ENCODE measurements around the gene METRNL. TPM values are rescaled to one million over a fixed set of nuclear protein-coding genes. Genes with fewer than 3 reads are reported as not detected.

METRNL gene
- total RNA-seq, 1 donor from 2014 or later = 22.3 TPM

DNA sequence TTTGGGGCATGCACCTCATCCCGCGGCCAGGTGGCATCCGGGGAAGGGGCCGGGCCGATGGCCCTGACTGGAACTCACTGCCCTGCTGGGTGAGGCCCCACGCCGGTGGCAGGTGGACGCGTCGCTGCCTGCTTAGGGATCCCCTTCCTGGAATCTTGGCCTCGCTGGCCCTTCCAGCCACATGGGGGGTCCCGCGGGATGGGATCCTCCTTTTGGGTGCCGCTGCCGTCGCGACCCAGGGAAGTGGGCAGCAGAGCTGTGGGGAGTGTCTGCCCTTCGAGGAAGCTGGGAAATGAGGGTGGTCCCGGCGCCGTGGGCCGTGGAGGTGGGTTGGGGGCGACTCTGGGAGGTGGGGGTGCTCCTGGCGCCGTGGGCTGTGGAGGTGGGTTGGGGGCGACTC is 12.8 kb downstream of the METRNL start:
- no peak for DNase-seq

DNA sequence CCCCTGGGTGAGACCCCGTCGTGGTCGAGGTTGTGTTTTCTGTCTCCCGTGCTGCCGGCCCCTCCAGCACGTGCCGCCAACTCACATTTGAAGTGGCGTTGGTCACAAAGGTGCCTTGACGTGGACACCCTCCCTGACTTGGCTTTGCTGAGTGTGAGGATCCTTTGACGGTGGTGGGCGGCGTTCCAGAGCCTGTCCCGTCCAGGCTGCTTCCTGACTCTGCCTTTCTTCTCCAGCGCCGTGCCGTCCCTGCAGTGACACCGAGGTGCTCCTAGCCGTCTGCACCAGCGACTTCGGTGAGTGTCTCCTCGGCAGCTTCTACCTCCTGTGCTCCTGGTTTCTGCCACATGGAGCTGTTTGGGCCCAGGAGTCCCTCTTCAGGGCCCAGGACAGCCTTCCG is 13.5 kb downstream of the METRNL start:
- DNase-seq = no peak

DNA sequence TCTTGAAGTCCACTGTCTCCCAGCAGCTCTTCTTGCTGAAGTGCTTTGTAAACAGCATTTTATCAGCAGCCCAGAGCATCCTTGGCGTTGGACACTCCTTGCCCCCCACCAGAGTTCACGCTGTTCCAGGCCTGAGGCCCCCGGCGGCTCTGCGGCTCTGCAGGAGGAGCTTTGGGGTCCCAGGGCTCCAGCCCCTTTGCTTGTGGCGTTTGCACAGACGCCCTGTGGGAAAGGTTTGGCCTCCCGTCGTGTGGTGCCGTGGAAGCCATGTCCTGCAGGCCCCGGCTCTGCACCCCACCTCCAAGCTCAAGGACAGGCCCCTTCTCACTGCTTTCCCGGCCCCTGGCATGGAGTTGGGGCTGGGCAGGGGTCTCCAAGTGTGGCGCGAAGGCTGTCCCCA is 14.1 kb downstream of the METRNL start:
- DNase-seq = no peak

DNA sequence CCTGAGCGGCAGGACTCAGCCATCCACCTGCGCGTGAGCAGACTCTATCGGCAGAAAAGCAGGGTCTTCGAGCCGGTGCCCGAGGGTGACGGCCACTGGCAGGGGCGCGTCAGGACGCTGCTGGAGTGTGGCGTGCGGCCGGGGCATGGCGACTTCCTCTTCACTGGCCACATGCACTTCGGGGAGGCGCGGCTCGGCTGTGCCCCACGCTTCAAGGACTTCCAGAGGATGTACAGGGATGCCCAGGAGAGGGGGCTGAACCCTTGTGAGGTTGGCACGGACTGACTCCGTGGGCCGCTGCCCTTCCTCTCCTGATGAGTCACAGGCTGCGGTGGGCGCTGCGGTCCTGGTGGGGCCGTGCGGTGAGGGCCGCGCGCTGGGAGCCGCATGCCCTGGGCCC is 14.9 kb downstream of the METRNL start:
- no peak for DNase-seq

DNA sequence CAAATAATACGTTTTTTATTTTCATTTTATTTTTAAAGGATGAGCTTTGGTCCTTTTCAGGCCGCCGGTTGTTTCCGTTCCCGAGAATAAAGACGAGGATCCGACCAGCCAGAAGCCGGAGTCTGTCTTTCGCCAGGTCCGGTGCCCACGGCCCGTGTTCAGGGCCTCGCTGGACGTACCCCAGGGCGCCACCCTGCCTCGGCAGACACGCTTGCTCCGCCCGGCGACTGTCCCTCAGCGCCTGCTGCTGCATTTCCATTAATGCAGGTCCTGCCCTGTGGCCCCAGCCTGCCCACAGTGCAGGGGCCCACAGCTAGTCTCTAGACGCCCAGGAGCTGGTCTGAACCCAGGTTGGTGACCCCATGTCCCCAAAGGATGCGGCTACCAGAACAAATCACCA is 15.6 kb downstream of the METRNL start:
- no peak for DNase-seq

DNA sequence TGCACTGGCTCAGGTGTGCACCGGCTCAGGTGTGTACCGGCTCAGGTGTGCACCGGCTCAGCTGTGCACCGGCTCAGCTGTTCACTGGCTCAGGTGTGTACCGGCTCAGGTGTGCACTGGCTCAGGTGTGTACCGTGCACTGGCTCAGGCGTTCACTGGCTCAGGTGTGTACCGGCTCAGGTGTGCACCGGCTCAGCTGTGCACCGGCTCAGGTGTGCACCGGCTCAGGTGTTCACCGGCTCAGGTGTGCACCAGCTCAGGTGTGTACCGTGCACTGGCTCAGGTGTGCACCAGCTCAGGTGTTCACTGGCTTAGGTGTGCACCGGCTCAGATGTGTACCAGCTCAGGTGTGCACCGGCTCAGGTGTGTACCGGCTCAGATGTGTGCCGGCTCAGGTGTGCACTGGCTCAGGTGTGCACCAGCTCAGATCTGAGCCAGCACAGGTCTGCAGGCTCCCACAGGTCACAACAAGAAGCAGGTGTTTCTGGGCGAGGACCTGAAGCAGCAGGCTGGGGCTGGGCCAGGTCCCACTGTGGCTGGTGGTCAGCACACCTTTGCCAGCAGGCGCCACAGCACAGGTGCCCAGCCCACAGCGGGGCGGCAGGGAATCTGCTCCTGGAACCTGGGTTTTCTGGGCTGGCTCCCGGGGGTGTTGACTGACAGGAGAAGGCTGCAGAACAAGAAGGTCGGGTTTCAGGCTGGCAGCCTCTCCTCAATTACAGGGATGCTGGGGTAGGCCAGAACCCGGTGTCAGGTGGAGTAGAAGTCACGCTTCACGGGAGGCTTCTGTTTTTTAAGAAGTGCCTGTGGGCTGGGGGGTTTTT is 17.2 kb downstream of the METRNL start:
- DNase-seq = no peak

DNA sequence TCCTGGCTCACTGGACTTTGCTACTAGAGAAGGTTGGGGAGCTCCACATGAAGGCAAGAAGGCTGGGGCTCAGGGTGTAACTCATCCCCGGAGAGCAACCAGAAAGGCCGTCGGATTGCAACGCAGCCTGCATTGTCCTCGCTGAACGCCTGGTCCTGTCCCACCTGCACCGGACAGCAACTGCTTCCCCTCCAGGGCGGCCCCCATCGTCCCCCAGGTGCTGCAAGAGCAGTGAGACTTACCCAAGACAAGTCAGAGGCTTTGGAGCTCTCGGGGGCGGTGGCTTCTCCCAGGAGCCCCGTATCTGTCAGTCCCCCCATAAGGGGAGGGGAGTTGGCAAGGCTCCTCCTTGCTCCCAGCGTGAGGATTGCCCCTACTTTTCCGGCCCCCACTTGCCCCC is 18.4 kb downstream of the METRNL start:
- no peak for DNase-seq

DNA sequence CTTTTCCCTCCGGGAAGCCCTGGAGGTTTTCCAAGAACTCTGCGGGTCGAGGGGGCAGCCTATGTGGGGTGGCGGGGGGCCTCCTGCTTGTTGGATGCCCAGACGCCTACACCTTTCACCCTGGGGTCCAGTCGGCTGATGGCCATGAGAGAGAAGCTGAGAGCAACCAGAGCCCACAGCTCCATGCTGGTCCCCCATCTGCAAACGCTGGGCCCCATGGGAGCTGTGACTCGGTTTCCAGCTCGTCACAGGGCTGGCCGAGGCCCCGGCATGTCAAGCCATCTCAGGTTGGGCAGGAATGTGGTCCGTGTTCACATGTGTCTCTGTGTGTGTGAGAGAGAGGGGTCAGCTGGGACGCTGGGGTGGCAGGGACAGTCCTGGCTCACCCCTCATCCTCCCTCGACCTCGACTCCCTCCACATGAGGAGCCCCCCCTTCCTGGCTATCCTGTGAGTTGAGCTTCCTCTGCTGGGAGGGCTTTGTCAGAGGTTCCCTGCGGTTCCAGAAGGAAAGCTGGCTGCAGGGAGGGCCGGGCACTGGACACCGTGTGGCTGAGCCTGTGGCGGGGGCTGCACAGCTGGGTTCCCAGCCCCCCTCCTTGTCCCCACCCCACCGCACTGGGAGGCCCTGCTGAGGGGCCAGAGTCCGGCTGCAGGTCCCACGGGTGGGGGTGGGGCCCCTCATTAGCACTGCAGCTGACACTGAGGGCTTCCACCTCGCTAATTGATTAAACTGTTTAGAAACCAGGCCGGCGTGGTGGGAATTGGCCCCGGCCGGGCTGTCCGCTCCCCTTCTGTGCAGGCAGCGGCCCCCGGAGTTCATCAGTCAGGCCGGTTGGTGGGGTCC is 19.1 kb downstream of the METRNL start:
- no peak for DNase-seq

DNA sequence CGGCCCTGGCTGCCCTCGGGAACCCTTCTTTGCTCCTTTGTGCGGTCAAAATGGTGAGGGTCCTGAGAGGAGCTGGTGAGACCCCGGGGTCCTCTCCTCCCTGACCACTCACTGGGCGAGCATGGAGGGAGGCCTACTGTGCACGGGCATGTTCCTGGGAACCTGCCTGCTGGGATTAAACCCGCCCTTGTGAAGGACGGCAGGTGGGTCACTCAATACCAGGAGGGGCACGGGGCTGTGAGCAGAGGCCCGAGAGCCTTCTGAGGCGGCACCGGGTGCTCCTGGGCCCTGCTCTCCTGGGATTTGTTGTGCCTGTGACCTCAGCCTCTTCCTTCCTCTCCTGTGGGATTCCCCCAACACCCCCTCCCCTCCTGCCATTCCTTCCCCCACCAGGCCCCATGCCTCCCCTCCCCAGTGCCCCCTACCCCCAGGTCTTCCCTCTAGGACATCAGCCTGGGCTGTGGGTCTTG is 19.7 kb downstream of the METRNL start:
- DNase-seq = no peak

DNA sequence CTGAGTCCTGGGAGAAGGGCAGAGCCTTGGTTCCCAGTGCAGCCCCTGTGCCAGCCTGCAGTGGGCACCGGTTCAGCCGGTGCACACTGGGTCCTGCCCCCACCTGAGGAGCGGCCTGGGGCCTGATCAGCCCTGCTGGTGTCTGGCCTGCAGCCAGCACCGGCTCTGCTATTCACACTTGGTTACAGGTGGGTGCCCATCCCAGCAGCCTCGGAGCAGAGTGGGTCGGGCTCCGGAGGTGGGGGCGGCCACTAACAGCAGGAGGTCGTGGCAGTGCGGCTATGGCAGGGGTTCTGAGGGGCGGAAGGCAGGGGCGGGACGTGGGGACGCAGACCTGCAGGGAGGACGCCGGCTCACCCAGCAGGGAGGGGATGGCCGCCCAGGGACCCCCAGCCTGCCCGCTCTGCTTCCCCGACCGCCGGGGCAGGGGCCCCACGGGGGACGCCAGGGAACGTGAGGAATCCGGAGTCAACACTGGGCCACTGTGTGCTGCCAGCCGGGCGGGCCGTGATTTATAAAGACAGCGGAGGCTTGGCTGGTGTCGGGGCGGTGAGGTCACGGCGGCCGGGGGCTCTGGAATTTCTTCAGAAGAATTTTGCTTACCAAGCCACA is 20.3 kb downstream of the METRNL start:
- DNase-seq = no peak

DNA sequence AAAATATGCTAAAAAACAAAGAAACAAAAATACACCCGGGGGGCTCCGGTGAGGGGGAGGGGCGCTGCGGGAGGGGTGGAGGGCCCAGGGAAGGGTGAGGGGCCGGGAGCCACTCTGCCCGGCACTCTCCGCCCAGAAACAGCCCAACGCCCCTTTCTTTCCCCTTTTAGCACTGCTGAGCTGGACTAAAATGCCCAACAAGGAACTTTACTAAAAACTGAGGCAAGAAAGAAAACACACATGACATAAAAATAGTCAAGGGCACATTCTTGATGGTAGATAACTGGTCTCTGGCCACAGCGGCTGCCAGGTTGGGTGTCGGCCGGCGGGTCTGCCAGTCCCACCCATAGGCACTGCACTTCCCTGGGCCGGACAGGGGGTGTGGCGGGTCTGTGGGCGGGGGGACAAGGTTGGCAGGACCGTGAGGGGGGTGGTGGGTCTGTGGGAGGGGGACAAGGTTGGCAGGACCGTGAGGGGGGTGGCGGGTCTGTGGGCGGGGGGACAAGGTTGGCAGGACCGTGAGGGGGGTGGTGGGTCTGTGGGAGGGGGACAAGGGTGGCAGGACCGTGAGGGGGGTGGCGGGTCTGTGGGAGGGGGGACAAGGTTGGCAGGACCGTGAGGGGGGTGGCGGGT is 20.9 kb downstream of the METRNL start:
- no peak for DNase-seq

DNA sequence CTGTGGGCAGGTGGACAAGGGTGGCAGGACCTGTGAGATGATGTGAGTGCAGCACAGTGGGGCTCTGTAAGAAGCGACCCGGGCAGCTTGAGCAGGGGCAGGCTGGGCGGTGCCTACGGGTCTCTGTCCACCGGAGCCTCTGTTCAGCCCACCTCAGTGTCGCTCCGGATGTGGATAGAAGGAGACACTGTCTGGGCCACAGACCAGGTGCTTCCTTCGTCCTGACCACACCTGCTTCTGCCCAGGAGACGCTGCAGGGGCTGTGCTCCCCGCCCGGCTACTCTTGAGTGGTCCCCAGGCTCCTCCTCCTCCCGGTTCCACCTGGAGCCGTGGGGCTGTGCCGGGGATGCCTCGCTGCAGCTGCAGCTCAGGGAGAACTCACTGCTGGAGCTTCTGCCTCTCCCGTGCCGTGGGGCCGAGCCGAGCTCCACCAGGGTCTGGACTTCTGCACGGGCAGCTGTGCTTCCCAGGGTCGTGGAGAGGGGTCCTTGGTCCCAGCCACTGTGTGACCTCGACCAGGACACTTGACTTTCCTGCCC is 21.5 kb downstream of the METRNL start:
- DNase-seq = no peak

DNA sequence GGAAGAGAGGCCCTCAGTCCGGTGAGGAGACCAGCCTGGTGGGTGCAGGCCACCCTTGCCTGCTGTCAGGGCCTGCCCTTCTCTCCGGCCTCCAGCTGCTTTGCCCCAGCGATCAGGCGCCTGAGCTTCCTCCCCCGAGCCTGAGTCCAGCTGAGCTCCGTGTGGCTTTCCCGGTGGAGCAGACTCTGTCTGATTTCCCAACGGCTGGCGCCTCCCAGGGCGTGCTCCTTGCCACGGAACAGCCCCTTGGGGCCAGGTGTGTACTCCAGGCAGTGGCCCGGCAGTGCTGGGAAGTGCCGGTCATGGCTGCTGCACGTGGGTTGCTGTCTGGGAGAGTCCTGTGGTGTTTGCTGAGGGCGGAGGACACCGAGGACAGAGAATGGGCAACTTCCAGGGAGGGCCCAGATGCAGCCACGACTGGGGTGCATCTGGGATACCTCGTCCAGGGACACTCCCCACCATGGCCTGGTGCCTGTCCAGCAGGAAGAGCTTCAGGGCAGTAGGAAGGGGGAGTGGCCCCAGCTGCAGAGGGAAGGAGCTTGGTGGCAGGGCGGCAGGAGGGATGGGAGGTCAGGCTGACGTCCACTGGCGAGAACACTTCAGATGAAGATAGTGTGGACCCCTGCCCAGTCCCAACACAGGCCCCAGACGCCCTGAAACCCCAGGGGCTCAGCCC is 22.5 kb downstream of the METRNL start:
- DNase-seq = no peak

DNA sequence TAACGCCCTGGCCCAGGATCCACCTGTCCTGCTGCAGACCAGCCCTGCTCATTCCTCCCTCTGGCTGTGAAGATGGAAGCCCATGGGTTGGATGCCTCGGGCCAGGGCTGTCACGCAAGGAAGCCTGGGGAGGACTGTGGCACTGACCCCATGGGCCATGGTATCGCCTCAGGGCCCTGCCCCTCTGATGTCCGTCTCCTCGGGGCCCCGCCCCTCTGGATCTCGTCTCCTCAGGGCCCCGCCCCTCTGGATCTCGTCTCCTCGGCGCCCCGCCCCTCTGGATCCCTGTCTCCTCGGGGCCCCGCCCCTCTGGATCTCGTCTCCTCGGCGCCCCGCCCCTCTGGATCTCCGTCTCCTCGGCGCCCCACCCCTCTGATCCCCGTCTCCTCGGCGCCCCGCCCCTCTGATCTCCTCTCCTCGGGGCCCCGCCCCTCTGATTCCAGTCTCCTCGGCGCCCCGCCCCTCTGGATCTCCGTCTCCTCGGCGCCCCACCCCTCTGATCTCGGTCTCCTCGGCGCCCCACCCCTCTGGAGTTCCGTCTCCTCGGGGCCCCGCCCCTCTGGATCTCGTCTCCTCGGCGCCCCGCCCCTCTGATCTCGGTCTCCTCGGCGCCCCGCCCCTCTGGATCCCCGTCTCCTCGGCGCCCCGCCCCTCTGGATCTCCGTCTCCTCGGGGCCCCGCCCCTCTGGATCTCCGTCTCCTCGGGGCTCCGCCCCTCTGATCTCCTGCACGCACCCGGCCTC is 24.0 kb downstream of the METRNL start:
- no peak for DNase-seq

DNA sequence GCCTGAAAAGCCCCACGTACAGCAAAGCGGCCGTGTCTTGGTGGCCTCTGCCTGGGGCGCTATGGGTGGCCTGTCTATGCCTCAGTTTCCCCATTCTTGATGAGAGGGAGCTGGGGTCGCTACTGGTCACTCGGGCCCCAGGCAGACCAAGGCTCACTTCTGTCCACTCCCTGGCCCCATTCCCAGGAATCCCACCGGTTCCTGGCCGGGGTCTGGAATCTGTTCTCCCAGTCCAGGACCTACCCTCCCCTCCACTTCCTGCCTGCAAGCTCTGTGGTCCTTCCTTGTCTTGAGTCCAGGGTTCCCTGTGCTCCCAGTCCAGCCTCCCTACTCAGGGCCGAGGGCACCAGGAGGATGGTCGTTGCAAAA is 24.5 kb downstream of the METRNL start:
- DNase-seq = no peak

DNA sequence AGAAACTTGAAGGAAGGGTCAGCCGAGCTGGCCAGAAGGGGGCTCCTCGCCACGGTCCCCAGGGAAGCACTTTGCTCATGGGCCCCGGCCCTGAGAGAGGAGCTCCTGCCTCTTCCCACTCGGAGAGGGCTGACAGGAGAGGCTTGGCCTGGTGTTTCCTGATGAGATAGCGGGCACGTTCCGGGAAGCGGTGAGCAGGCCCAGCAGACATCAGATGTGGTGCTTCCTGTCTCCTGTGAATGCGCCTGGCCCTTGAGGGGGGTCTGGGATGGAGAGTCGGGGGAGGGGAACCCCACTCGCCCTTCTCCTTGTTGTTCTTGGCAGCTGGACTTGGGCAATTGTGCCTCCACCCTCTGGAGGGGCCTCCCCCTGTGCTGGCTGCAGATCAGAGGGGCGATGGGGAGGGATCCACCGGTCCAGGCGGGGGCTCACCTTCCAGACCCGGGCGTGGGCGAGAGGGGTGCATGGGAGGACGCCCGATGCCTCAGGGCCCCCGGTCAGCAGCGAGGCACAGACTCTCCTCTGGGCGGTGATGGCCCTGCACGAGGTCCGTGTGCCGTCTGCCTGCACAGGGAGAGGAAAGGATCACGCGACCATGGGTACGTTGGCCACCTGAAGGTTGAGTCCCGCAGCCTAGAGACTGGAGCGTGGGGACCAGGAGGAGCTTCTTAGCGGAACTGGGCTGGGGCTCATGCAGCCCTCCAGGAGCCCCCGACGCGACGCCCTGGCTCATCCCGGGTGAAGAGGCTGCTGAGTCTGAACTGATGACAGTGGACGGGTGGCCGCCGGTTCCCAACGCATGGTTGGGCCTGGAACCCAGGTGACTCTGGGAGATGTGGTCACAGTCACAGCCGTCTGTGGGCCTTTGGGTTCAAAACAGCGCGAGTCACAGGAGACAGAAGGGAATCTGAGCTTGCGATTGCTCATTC is 25.4 kb downstream of the METRNL start:
- no peak for DNase-seq

DNA sequence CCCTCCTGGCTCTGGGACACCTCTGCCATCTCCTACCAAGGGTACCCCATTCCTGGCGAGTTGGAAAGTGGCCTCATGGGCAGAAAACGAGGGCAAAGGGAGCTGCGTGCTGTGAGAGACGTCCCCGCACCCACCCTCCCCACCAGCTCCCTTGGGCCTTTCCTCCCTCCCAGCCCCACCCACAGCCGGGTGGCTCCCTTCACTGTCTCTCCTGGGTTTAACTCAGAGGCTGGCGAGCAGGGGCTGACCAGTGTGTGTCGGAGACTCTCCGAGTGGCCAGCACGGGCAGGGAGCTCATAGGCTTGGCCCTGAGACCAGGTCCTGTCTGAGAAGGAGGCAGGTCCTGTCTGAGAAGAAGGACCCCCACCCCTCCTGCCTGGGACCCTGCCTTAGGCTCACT is 26.1 kb downstream of the METRNL start:
- no peak for DNase-seq

DNA sequence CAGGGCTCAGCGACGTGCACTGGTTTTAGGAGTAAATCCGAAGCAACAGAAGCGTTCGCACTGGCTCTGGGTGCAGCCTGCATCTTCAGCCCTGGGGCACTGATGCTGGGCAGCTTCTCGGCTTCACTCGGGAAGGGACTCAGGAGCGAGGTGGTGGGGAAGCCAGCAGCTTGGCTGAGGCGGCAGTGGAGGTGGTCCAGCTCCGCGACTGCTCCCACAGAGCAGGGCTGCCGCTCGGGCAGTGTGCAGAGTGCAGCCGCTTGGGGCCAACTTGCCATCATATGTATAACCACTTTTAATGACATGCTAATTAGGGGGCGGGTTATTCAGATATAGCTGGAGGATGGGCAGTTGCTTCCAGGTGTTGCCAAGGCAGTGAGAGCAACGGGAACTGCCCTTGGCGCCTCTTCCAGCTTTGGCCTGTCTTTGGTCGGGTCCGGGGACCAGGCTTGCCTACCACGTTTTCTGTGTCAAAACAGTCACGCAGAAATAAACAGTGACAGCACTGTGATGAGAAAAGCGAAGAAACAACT is 26.7 kb downstream of the METRNL start:
- DNase-seq = no peak

DNA sequence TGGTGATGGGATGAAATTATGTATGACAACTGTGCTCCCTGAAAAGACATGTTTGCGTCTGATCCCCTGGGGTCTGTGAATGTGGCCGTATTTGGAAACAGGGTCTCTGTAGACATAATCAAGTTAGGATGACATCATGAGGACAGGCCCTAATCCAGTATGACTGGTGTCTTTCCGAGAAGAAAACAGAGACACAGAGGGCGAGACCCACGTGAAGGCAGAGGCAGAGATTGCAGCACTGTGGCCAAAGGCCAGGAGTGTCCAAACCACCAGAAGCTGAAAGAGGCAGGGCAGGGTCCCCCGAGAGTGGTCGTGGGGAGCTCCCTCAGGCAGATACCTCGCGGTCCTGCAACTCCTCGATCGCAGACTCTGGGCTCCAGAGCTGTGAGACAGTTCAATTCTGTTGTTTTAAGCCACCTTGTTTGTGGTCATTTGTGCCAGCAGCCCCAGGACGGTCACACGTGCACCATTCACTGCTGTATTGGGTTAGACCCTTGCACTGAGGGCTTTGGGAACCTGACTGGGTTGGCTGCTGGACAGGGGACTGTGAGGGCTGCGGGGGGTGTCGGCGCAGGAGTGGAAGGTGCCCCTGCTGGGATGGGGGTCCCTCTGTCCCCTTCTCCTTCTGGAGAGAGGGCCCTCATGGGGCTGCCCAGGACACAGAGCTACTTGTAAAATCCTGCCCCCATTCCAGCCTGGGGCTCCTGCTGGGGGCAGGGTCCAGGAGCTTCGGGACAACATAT is 27.7 kb downstream of the METRNL start:
- DNase-seq = no peak

All from occipital lobe (tissue), 2 donors.